ENCODE results near the gene GIGYF1. TPM values are rescaled to one million over a fixed set of nuclear protein-coding genes. Genes with fewer than 3 reads are reported as not detected.
"Not testable (repeated sequence)": the region's sequence is repeated elsewhere in the genome, so short reads cannot be mapped to it uniquely, and the experiment has no call there.

The GIGYF1 gene
- total RNA-seq, 1 experiment from 2014 or later: 16.6 TPM

DNA sequence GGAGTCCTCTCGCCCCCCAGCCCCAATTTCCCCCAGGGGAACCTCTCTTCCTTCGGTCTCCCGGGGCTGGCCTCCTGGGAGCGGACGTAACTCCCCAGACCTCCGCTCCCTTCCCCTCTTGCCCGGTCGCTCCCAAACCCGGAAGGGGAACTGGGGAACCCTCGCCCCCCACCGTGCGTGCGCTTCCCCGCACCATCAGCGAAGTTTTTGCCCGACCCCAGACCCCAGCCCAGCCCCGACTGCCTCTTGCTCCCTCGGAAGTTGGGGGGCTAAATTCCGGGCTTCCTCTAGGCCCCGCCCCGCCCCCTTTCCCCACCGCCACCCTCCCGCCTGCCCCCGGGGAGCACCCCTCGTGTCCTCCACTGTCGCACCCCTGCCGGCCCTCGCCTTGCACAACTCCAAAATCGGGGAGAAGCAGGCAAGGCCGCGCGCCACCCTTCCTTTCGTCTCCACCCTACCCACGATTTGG is 20.1 kb downstream of the GIGYF1 start:
- DNase-seq (ENCODE audit: low spot score): peak; percentile 30

DNA sequence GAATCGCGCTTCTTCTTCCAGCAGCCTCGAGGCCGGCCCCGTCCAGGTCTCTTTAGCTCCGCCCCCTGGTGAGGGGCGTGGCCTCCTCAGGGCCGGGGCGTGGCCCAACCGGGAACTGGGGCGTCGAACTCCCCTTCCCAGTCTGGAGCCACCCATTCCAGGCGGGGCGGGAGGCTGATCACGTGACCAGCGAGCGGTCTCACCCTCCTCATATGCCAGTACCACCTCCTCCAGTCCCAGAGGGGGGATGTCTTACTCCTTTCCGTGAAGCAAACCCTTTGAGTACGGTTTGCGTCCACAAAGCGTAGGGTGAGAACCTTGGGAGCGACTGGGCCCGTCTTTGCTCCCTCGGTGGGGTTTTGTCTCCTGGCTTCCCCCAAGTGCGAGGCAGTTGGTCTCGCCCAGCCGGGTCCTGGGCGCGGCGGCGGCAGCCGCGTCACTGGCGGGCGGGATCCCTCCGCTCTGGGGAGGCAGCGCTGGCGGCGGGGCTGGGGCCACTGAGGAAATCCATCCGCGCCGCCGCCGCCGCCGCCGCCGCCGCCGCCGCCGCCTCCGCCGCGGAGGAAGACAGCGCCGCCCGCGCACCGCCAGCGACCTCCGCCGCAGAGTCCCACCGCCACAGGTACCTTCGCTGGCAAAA is 20.6 kb downstream of the GIGYF1 start, which contains the start of gene GNB2:
GNB2 (plus strand) TSS at position 439 of the 640 bp plus-strand sequence. CDS start 2,526 bp downstream, outside the sequence.
- peak; percentile 99 for DNase-seq (ENCODE audit: low spot score)

DNA sequence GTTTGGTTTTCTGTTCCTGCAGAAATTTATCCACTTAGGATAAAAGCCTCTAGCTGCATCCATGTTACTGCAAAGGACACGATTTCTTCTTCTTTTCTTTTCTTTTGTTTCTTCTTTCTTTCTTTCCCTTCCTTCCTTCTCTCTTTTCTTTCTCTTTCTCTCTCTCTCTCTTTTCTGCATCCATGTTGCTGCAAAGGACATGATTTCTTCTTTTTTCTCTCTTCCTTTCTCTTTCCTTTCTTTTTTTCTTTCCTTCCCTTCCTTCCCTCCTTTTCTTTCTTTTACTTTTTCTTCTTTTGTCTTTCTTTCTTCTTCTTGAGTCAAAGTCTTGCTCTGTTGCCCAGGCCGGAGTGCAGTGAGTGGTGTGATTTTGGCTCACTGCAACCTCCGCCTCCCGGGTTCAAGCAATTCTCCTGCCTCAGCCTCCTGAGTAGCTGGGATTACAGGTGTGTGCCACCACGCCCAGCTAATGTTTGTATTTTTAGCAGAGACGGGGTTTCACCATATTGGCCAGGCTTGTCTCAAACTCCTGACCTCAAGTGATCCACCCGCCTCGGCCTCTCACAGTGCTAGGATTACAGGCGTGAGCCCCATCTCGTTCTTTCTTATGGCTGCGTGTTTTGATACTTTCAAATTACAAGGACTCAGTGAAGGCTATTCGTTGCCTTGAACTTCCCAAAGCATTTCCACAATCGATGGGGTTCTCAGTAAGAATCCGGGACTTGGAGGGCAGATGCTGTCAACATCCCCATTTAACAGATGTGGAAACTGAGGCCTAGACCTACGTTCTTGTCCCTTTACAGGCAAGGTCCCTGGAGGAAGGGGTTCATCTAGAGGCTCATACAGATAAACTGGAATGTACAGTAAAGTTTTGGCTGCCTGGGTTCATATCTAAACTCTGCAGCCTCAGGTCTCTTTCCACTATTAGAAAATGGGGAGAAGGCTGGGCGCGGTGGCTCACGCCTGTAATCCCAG is 22.4 kb downstream of the GIGYF1 start:
- DNase-seq (ENCODE audit: low spot score): no peak

DNA sequence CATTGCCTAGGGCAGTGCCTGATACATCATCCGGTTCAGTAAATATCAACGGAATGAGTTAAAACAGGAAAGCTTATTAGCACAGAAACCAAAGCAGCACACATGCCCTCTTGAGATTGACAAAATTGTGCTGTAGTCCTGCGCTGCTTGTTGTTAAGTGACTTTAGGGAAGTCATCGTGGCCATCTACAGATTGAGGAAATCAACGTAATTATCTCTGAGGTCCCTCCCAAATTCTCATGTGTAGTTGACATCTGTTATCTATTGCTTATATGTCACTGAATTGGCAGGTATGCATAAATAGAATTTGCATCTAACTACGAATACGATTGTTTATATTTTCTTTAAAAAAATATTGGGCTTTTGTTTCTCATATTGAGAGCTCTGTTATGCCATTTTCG is 24.0 kb downstream of the GIGYF1 start:
- no peak for DNase-seq (ENCODE audit: low spot score)

- DNase-seq (ENCODE audit: low spot score): not testable (repeated sequence)
These were observed 24.9 kb downstream of the GIGYF1 start for GRCh38 chr7:100669106-100669505.

DNA sequence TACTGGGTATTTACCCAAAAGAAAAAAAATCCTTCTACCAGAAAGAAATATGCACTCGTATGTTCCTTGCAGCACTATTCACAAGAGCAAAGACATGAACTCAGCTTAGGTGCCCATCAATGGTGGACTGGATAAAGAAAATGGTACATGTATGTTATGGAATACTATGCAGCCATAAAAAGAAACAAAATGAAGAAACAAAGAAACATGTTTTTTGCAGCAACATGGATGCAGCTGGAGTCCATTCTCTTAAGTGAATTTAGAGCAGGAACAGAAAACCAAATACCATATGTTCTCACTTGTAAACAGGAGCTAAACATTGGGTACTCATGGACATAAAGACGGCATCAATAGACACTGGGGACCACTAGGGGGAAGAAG is 26.0 kb downstream of the GIGYF1 start:
- no peak for DNase-seq (ENCODE audit: low spot score)

GRCh38 chr7:100667331-100668068 is 26.6 kb downstream of the GIGYF1 start:
- DNase-seq (ENCODE audit: low spot score): no peak

GRCh38 chr7:100665168-100665726 is 28.8 kb downstream of the GIGYF1 start:
- DNase-seq (ENCODE audit: low spot score): no peak

GRCh38 chr7:100662194-100662776 is 31.8 kb downstream of the GIGYF1 start:
- DNase-seq (ENCODE audit: low spot score): not testable (repeated sequence)

DNA sequence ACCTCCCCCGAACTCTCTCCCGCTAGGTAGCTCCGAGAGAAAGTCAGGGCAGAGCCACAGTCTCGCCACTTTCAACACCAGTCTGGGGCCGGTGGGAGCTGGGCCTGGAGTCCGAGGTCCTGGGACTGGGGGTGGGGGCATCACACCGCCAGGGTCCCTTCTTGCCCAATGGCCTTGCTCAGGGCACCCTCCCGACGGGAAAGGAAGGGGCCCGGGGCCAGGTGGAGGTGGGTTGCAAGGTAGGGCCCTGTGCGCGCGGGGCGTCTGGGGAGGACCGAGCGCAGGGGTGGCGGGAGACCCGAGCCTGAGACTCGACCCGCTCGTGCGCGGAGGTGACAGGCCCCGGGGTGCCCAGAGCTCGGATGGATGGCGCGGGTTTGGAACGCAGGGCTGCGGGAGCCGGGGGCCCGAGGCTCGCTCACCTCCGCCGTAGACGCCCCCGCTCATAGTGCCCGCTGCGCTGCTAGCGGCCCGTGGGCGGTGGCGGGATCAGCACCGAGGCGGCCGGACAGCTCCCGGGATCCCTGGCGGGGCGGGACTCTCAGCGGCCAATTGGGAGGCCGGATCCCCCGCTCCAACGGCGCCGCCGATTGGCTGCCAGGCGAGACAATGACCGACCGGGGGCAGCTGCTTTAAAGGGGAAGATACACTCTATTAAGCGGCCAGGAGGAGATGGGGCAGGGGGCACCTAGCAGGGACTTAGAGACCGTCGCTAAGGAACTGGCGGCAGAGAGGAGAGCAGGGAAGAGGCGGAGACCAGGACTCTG is 38.0 kb downstream of the GIGYF1 start, which contains the start of gene ACTL6B:
ACTL6B (minus strand) TSS at position 541 of the 767 bp plus-strand sequence; CDS start at position 447, 94 bp downstream.
- peak; percentile 26 for DNase-seq (ENCODE audit: low spot score)

DNA sequence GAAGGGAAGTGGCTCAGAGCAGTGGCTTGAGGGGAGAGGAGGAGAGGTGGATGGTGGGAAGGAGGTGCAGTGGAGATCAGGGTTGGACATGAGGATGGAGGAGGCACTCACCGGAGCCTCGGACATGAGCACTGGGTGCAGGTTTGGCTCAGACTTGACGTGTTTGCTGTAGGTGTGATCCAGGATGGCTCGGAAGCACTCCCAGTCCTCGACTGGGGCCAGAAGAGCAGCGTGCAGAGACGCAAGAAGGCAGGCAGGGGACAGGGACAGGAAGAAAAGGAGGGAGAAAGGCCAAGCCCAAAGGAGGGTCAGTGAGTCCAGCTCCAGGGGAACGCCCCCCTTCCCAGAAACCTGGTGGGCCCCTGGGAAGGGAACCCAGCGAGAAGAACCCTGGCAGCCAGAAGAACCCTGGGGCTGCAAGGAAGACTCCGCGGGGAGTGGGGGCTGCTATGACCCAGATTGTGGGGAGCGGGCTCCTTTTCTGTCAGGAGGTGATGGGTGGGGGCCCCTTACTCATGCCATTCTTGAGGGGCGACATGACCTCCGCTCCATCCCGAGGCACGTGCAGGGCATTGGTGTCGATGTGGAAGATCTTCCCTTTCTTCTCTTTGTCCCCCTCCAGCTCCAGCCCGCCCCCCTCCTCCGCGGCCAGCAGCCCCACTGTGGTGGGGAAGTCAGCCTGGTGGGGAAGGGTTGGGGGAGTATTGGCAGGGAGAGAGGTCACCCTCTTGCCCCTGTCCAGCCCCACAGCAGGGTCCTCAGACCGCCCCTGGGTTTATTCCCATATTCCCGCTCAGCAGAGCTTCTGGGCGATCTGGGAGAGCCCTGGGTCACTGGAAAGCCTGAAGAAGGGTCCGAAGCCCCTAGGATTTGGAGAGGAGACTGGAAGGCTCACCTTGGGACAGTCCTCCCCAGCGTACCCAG is 38.9 kb downstream of the GIGYF1 start:
- DNase-seq (ENCODE audit: low spot score): no peak

DNA sequence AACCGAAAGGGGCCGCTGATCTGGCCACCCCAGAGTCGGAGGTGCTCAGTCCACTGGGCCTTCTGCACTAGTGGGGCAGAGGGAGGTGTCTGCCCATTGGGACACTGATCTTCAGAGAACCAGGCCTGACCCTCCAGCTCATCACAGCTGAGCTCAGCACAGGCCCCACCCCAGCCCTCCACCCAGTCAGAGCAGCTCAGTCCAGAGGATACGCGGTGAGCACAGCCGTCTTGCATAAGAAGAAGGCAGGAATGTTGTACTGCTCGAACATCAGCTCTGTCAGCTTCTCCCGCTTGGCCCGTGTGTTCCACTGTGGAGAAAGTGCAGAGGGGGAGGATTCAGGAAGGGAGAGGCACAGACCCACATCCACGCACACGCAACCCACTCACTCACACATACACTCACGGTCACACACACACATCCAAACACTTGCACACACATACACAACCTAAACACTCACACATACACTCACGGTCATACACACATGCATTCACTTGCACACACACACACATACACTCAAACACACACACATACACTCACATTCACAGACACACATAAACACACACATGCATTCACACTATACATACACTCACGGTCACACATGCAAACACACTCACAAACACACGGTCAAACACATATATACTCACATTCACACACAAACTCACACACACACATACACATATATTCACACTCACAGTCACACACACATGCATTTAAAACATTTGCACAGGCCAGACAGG is 44.1 kb downstream of the GIGYF1 start:
- no peak for DNase-seq (ENCODE audit: low spot score)

- DNase-seq (ENCODE audit: low spot score): no peak
These were observed 51.5 kb downstream of the GIGYF1 start for GRCh38 chr7:100642534-100642907.

- DNase-seq (ENCODE audit: low spot score): no peak
These were observed 52.1 kb downstream of the GIGYF1 start for GRCh38 chr7:100641860-100642533.

GRCh38 chr7:100641463-100641859 is 52.6 kb downstream of the GIGYF1 start, which contains the start of gene TFR2:
Gene TFR2, minus strand, starts transcription at chr7:100641552. Its CDS starts 43 bp downstream, at chr7:100641509.
- no peak for DNase-seq (ENCODE audit: low spot score)

DNA sequence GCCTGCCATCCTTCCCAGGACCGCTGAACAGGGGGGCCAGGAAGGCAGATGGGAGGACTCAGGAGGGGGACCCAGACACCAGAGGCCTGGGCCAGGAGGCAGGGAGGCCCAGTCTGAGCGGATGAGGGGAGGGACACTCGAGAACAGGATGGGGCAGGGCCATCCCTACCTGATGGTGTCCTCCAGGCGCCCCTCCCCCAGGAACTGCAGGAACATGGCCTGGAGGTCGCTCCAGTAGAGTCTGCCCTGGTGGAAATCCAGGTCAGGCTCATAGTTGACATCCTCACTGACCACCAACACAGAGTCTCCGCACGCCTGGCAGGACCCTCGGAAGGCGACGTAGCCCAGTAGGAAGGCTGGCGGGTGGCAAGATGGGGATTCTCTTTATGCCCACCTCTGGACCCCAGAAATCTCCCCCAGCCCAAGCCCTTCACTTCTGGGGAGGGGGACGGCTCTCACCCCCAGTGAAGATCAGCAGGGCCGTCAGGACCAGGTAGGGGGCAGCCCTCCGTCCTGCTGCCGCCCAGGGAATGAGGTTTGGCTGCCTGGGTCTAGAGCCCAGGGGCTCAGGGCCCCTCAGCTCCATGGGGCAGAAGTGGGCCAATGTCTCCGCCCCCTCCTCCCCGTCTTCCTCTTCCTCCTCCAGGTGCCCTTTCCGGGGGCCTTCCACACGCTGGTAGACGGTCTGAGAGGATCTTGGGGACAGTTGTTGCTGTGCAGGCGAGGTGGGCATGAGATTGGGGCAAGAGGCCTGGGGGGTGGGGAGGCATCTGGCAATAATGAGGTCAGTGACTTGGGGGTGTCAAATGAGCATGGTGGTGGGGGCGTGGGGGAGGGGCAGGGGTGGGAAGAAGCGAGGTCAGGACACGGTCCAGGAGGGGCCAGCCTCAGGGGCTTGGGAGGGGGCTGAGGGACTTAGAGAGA is 53.3 kb downstream of the GIGYF1 start:
- DNase-seq (ENCODE audit: low spot score): no peak
